Thymus (tissue), 11 donors: ENCODE measurements around the gene UBE2L5. TPM values are rescaled to one million over a fixed set of nuclear protein-coding genes. Genes with fewer than 3 reads are reported as not detected.
A peak's percentile ranks its signal among the peaks of the same experiment; 100 is the strongest.

Experiments used
- DNase-seq, 9 donors: peaks; one replicate each; pipeline ENCODE4 v3.0.0-alpha.2; 2013; ENCODE audit warnings: low spot score in 9 of 9, low read depth in 6 of 9, missing footprints in 1 of 9
- H3K27ac ChIP-seq, 2 donors: one replicate each; pipeline ENCODE4 v1.5.1; 2013; ENCODE audit warnings: control low read depth in 1 of 2, low read depth in 1 of 2, low read length in 1 of 2, mild to moderate bottlenecking in 1 of 2, moderate library complexity in 1 of 2
- H3K27me3 ChIP-seq, 2 donors: one replicate each; pipeline ENCODE4 v1.5.1; 2013; ENCODE audit warnings: low read length in 1 of 2; ENCODE audit not compliant: control insufficient read depth in 2 of 2, insufficient read depth in 1 of 2
- H3K36me3 ChIP-seq, 2 donors: one replicate each; pipeline ENCODE4 v1.5.1; 2013; ENCODE audit warnings: low read length in 1 of 2, mild to moderate bottlenecking in 1 of 2, moderate library complexity in 1 of 2; ENCODE audit not compliant: control insufficient read depth in 2 of 2, insufficient read depth in 2 of 2
- H3K4me1 ChIP-seq, 2 donors: one replicate each; pipeline ENCODE4 v1.5.1; 2013; ENCODE audit warnings: low read length in 2 of 2; ENCODE audit not compliant: control insufficient read depth in 2 of 2, insufficient read depth in 2 of 2
- H3K4me3 ChIP-seq, 2 donors: one replicate each; pipeline ENCODE4 v1.5.1; 2013; ENCODE audit warnings: low read length in 2 of 2, control low read depth in 1 of 2, mild to moderate bottlenecking in 1 of 2
- H3K9me3 ChIP-seq, 2 donors: one replicate each; pipeline ENCODE4 v1.5.1; 2013; ENCODE audit warnings: low read length in 1 of 2, mild to moderate bottlenecking in 1 of 2; ENCODE audit not compliant: control insufficient read depth in 2 of 2, insufficient read depth in 1 of 2
- whole genome bisulfite sequencing: extraction: QIAGEN DNeasy Blood & Tissue Kit; methylation state at CpG from one replicate; pipeline ENCODE4 v1.1.7; 2013; 5-methylcytosine and 5-hydroxymethylcytosine counted together
- polyA plus RNA-seq: library from polyadenylated mRNA; stranded (reverse); fragments of 200-250 nt; gene quantifications from one replicate; pipeline ENCODE4 v1.2.3, GENCODE V29; 2013
- total RNA-seq: library from RNA; stranded (reverse); fragments of 120-200 nt; gene quantifications from one replicate; pipeline ENCODE4 v1.2.4, GENCODE V29; 2013
- donor health status: healthy.

Gene UBE2L5
- total and polyA plus RNA-seq, 2 donors, result 0.23 to 0.24 TPM

DNA sequence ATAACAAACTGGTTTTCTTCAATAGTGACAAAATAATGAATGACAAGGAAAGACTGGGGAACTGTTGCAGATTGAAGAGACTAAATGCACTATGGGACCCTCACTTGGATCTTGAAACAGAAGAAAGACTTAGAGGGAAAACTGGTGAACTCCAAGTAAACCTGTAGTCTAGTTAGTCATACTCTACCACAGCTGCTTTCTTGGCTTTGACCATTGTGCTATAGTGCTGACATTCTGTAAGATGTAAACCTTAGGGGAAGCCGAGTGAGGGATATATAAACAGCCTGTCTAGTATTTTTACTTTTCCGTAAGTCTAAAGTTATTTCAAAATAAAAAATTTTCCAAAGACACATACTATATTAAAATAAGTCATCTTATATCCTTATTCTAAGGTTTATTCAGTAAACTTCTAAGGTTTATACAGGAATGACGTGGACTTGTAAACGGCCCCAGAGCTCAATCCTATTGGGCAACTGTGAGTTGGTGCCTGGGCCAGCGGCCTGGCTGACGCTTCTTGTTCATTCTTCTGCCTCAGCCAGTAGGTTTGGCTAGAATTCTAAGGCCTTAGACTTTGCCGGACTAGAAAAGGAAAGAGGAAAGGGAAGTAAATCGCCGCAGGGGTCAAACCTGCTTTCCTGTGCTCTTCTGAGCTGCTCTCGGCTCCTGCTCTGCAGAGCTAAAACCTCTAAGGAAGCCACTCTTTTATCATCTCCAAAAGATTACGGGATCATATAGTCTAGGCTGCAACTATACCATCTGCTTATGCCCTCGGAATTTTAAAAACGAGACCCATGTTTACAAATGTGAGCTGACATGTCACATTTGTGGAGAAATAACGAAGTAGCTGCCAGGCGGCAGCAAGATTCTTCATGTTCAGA lies 33.6 kb upstream of the UBE2L5 start:
- peak overlapping the region; percentile 81 to 93 for H3K27ac ChIP-seq
- H3K4me3 ChIP-seq, result peak overlapping the region; percentile 20 to 28
- H3K27me3 ChIP-seq, result no peaks in the 10 kb centered on the region
- no peaks in the 10 kb centered on the region for H3K9me3 ChIP-seq
- H3K4me1 ChIP-seq, result peaks cover 49 to 86% of the 10 kb centered on the region in 2 donors
- DNase-seq, result peak in 1 of 9 donors; percentile 40
- 59% methylated on average over 15 of the region's 15 CpGs for WGBS
- no peaks in the 10 kb centered on the region for H3K36me3 ChIP-seq

GRCh38 chr13:30391956-30392680 lies 30.2 kb upstream of the UBE2L5 start:
- whole genome bisulfite sequencing, result 96% methylated on average over 9 of the region's 9 CpGs
- no peak for DNase-seq
- Histone ChIP-seq H3K27ac (peak overlapping the region; percentile 49 to 70), H3K36me3 (no peaks in the 10 kb centered on the region), H3K27me3 (no peaks in the 10 kb centered on the region), H3K9me3 (no peaks in the 10 kb centered on the region), H3K4me3 (no peak overlapping the region), H3K4me1 (peaks cover 52 to 84% of the 10 kb centered on the region in 2 donors)

GRCh38 chr13:30392681-30393045 lies 29.6 kb upstream of the UBE2L5 start:
- H3K9me3 ChIP-seq, result no peaks in the 10 kb centered on the region
- H3K36me3 ChIP-seq, result no peaks in the 10 kb centered on the region
- DNase-seq, result peak in 1 of 9 donors; percentile 43
- peak overlapping the region; percentile 49 to 70 for H3K27ac ChIP-seq
- no peaks in the 10 kb centered on the region for H3K27me3 ChIP-seq
- H3K4me1 ChIP-seq, result peaks cover 52 to 81% of the 10 kb centered on the region in 2 donors
- H3K4me3 ChIP-seq, result no peak overlapping the region
- 89% methylated on average over 5 of the region's 5 CpGs for WGBS

GRCh38 chr13:30394751-30395191 lies 27.5 kb upstream of the UBE2L5 start:
- DNase-seq, result peak in 2 of 9 donors; percentile 53 to 87
- H3K36me3 ChIP-seq, result no peaks in the 10 kb centered on the region
- H3K27ac ChIP-seq, result peak overlapping the region; percentile 99
- H3K9me3 ChIP-seq, result no peaks in the 10 kb centered on the region
- peak overlapping the region; percentile 55 to 70 for H3K4me3 ChIP-seq
- under 1% methylated on average over 7 of the region's 7 CpGs for WGBS
- peaks cover 41 to 70% of the 10 kb centered on the region in 2 donors for H3K4me1 ChIP-seq
- H3K27me3 ChIP-seq, result no peaks in the 10 kb centered on the region

DNA sequence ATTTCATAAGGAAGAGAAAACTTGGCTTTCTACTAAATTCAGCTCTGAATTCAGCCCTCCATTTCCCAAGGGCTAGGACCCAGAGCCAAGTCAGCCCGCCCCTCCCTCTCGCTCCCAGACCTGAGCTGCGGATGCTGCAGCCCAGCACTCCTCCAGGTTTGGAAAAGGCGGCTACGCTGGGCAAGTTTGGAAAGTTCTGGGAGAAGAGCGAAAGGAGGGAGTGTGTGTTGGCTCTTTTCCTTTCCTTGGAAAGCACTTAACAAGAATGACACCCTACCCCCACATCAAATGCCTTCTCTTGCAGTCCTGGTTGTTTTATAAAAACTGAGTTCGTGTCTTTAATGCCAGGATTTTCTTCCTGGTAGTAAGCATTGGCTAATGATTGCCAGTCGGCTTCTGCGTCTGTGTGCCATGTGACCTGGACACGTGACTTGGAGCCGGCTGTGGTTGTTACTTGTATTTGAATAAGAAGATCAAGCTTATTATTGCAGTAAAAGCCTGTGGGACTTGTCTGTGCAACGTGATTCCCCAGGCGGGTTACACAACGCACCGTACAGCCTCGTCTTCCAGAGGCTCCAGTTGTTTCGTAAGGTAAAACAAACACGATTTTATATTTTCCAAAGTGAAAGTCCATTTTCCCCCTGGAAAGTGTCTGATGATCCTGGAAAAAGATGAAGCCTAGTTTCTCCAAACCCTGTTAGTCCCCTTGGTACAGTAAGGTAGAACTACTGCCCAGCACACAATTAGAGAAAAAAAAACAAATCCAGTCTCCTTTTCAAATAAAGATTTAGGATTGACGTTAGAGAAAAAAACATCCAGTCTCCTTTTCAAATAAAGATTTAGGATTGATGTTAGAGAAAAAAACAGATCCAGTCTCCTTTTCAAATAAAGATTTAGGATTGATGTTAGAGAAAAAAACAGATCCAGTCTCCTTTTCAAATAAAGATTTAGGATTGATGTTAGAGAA lies 26.8 kb upstream of the UBE2L5 start:
- WGBS, result 11% methylated on average over 19 of the region's 19 CpGs
- DNase-seq, result peak in 4 of 9 donors; percentile 58 to 88 (median 74)
- no peaks in the 10 kb centered on the region for H3K27me3 ChIP-seq
- H3K27ac ChIP-seq, result peak overlapping the region; percentile 99
- no peaks in the 10 kb centered on the region for H3K36me3 ChIP-seq
- peaks cover 38 to 63% of the 10 kb centered on the region in 2 donors for H3K4me1 ChIP-seq
- peak overlapping the region; percentile 55 to 70 for H3K4me3 ChIP-seq
- no peaks in the 10 kb centered on the region for H3K9me3 ChIP-seq

- Histone ChIP-seq H3K9me3 (no peaks in the 10 kb centered on the region), H3K27me3 (no peaks in the 10 kb centered on the region), H3K4me3 (no peak overlapping the region), H3K27ac (peak overlapping the region in 1 of 2 donors; percentile 2), H3K36me3 (no peaks in the 10 kb centered on the region), H3K4me1 (peaks cover 35 to 54% of the 10 kb centered on the region in 2 donors)
- 91% methylated on average over 8 of the region's 8 CpGs for WGBS
- no peak for DNase-seq
Observed at GRCh38 chr13:30396434-30397075, 25.7 kb upstream of the UBE2L5 start.

- Histone ChIP-seq H3K27ac (no peak overlapping the region), H3K9me3 (no peaks in the 10 kb centered on the region), H3K4me1 (peaks cover 17 to 38% of the 10 kb centered on the region in 2 donors), H3K27me3 (no peaks in the 10 kb centered on the region), H3K36me3 (no peaks in the 10 kb centered on the region), H3K4me3 (no peak overlapping the region)
- WGBS, result 93% methylated on average over 7 of the region's 7 CpGs
- no peak for DNase-seq
Observed at GRCh38 chr13:30398601-30399072, 23.7 kb upstream of the UBE2L5 start.

- no peak overlapping the region for H3K4me3 ChIP-seq
- 98% methylated on average over 2 of the region's 2 CpGs for WGBS
Observed at GRCh38 chr13:30400376-30400775, 21.9 kb upstream of the UBE2L5 start.

More at GRCh38 chr13:30400376-30400775, 21.9 kb upstream of the UBE2L5 start:
- Histone ChIP-seq H3K4me1 (peaks cover 10 to 28% of the 10 kb centered on the region in 2 donors), H3K27ac (no peak overlapping the region), H3K9me3 (no peaks in the 10 kb centered on the region), H3K36me3 (no peaks in the 10 kb centered on the region), H3K27me3 (no peaks in the 10 kb centered on the region)
- DNase-seq, result no peak
